Measurements from ENCODE around the gene LPP.

GRCh38 chr3:188686324-188686723, 532.4 kb downstream of the LPP start:
- TF ChIP-seq POLR2A (IDR thresholded peaks at IDR 0.05) (no peak), CTCF (IDR thresholded peaks at IDR 0.05) (no peak), EP300 (IDR thresholded peaks at IDR 0.05) (no peak)

Data from ovary (tissue), 3 donors.